HG03354 (cell line): ENCODE results near the gene BLNK.

ENCODE experiments used
- ATAC-seq: cut with Tn5 transposase; IDR thresholded peaks from one replicate; pipeline ENCODE4 v1.9.1; 2021; ENCODE audit warnings: mild to moderate bottlenecking; ENCODE audit not compliant: unreplicated experiment, poor library complexity, severe bottlenecking

Gene BLNK

DNA sequence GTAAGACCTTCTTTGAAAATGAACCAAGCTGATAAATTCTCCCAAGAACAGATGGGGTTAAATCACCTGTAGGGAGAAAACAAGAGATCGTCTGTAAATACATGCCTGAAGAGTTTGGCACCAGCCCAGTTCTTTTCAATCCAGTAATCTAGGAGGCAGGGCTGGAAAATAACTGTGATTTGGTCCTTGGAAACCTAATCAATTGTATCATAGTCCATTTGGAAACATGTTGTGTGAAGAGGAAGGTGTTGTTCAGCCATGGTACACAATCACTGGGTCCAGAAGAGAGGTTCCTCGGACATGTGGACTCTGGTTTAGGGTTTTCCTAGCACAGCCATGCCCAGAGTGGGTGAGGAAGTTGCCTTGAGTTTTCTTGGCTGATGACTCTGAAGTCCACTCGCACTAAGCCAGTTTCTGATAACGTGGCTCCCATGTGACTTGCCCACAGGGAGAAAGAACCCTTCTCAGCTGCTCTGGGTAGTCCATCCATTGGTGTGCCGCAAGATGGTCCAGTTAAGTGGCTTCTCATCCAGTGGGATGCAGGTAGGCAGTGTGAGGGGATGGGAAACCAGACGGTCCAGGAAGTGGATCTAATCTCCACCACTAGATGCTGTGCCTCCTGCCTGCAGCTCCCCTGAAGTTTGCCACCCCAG, 5.1 kb downstream of the BLNK start:
- no peak for ATAC-seq

GRCh38 chr10:96264938-96265337, 6.4 kb downstream of the BLNK start:
- no peak for ATAC-seq

- ATAC-seq: no peak
Measured at GRCh38 chr10:96263669-96264068, 7.7 kb downstream of the BLNK start.

DNA sequence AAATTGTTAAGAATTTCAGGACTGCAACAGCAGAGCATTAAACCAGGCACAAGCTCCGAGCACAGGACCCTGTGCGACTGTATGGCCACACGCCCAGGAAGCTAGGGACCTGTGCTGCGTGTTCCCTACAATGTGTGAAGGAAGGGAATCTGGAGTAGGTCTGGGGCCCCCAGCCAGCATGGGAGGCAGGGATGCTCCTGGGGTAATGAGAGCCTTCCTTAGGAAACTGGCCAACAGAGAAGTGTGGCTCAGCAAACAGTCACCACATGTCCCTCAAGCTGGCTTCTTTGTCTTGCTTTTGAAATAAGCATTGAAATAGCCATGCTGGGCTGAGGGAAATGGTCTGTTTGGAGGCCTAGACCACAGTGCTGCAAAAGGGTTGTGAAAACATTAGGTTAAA, 8.2 kb downstream of the BLNK start:
- no peak for ATAC-seq

GRCh38 chr10:96261930-96262329, 9.4 kb downstream of the BLNK start:
- ATAC-seq: no peak

- no peak for ATAC-seq
Measured at GRCh38 chr10:96261132-96261531, 10.2 kb downstream of the BLNK start.

DNA sequence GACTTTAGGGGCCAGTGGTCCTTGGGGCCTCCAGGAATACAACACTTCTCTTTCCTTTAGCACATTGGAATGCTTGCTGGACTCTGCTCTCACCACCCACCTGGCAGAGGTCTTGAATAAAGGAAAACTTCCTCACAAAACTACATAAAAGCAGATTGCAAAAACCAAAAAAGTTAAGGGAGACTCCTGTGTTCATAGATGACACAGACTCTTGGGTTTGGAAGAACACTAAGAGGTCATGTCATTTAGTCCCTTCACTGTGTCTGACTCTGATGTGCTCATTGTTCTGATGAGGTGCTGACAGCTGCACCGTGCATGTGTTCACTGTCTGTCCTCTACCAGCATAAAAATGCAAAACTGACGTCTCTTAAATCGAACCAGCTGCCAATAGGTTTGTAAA, 11.4 kb downstream of the BLNK start:
- ATAC-seq: no peak

- no peak for ATAC-seq
Measured at GRCh38 chr10:96259150-96259549, 12.2 kb downstream of the BLNK start.

DNA sequence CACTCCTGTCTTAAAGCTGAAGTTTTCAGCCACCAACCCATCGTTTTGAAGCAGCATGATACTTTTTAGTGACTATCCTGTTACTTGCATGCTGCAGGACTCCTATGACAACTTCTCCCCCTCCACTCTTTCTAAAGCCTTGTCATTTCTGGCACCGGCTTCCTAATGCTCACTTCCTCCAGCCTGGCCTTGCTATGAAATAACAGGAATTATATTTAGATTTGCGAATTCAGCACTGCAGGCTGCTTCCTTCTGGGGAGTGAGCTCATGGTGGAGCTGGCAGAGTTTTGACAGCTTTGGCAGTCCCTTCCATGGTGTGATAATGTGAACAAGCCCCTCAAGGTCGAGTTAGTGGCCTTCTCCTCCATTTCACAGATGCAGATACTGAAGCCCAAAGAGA, 13.4 kb downstream of the BLNK start:
- ATAC-seq: no peak

- no peak for ATAC-seq
Measured at GRCh38 chr10:96255549-96256333, 15.6 kb downstream of the BLNK start.

DNA sequence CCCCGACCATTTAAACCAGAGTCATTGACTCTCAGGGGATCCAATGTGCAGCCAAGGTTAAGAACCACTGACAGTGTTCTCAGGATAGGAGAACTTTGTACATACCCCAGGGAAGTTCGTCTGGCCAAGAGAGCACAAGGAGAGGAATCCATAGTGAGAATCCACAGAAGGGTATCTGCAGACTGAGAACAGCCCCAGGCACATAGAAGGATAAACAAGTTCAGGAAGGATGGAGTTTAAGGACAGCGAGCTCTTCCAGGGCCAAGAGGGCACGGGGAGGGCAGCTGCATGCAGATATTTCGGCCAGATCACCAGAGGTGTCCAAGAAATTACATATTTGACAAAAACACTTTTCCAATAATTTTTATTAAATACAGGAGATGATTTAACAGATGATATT, 16.4 kb downstream of the BLNK start:
- ATAC-seq: no peak

DNA sequence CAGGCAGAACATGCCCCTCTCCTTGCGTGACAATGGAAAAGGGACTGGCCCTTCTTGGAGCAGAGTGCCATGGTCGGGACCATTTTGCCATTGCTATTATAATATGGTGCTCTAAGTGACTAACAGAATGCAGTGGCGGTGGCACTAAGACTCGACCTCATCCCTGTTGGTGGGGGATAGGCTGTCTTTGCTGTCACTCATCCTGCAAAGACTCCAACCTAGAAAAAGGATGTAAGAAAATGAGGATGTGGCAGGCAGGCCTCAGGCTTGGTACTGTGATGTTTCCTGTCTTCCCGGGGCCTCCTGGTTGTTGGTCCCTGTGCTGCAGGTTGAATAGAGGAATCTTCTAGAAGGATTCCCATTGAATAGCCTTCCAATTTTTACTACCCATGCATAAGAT, 18.6 kb downstream of the BLNK start:
- ATAC-seq: no peak

GRCh38 chr10:96250349-96250748, 21.0 kb downstream of the BLNK start:
- no peak for ATAC-seq

- no peak for ATAC-seq
Measured at GRCh38 chr10:96249264-96249663, 22.1 kb downstream of the BLNK start.

DNA sequence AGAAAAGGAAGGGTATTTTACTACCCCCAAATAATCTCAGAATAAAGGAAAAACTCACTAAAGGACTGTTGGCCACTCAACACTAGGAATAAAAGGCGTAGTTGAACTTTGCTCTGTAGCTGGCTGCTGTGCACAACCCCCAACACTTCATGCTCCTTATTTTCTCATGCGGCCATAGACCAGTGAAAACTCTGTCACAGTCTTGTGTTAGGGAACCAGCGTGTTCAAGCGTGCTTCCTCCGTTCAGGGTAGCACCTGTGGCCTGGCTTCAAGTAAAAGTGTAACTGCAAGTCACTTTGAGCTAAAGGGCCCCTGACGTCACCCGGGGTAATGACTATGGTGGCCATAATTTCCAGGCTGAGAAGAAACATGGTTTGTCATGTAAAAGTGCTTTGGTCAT, 27.0 kb downstream of the BLNK start:
- peak; percentile 99 for ATAC-seq

DNA sequence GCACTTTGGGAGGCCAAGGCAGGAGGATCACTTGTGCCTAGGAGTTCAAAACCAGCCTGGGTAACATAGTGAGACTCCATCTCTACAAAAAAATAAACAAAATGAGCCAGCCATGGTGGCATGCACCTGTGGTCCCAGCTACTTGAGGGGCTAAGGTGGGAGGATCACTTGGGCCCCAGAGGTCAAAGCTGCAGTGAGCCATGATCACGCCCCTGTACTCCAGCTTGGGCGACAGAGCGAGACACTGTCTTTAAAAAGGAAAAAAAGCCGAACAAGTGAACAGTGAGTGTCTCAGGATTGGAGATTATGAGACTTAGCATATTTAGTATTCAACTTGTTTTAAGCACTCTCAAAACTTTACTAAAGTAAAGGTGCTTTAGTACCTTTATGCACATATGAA, 28.1 kb downstream of the BLNK start:
- no peak for ATAC-seq

DNA sequence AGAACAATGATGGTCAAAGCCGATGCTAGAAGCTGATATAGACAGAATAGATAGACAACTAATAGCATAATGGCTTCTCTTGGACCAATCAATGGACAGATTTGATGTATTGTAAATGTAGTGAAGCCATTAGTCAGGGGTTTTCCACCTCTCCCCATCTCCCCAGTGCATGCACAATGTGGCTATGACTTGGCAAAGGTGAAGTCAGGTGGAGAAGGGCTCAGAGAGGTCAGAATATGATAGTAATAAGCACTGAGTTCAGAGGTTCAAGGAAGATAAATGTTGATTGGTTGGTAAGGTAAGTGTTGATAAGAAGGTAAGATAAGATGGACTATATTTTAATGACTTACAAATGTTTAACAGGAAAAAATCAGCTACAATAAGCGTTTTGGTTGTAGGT, 28.5 kb downstream of the BLNK start:
- no peak for ATAC-seq

DNA sequence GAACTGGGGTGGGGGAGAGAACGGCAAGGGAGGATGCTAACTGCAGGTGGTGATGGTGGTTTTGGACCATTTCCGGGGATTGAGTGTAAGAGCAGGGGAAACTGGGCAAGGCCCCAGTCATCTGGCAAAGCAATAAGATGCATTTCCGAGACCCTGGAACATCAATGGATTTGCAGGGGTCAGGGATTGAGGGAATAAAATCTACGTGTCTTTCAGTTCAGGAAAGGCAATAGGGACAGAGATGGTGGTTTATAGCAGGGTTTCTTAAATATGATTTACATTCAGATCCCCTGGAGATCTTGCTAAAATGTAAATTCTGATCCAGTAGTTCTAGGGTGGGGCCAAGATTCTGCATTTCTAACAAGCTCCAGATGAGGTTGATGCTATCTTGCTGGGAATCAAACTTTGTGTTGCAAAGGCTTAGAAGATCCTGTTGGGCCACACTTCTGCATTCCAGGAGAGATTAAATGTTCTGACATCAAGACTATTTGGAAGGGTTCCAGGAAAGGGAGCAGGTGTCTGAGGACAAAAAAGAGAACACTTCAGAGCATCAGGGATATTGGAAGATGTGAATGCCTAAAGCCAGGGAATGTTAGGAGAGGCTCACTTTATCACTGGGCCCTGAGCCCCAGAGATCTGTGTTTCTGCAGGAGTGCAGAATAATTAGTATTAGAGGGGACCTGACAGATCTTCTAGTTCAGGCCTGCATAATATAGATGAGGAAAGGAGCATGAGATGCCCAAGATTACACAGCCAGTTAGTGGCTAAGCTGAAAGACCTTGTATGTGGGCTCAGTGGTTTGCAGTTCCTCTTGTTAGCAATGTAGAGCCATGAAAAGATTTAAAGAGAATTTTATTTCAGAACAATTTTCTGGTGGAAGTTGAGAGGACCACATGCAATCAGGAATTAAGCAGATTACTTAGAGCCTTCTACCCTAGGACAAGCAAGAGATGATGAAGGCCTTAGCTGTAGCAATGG, 32.4 kb downstream of the BLNK start:
- no peak for ATAC-seq

DNA sequence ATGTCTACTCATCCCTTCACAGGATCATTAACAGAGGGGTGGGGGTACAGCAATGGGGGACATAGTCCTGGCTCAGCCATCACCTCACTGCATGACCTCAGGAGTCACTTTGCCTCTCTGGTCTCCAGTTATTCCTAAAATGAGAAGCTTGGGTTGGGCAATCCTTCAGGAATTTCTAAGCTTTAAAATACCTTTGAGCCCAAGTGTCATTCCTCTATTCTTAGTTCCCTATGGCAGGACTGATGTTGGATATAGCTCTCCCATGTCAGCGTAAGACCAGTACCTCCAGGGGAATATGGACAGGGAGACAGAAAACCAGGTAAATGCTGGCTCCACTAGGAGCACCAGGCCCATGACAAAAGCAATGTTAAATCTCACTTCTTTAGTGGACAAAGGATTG, 34.5 kb downstream of the BLNK start:
- no peak for ATAC-seq

DNA sequence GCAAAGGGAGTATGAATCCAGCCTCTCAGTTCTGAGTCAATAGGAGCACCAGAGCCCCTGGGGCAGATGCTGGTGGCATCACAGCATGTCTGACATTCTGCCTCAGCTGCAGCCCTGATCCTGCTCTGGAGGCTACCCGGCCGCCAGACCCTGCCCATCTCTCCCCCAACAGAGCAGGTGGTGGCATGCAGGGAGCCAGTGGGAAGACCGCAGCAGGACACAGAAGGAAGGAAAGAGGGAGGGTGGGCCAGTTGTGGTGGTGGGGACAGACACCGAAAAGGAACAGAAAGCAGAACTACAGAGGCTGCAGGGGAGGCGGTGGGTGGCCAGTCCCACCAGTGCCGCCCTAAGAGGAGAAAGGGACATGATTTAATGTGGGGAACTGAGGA, 35.3 kb downstream of the BLNK start:
- no peak for ATAC-seq
